ENCODE measurements around the gene SDCCAG8.
"Not testable (repeated sequence)": the region's sequence is repeated elsewhere in the genome, so short reads cannot be mapped to it uniquely, and the experiment has no call there.

The SDCCAG8 gene

GRCh38 chr1:243332440-243332839 is 76.6 kb downstream of the SDCCAG8 start:
- no peak for DNase-seq (ENCODE audit: low read depth in 2 of 2)

DNA sequence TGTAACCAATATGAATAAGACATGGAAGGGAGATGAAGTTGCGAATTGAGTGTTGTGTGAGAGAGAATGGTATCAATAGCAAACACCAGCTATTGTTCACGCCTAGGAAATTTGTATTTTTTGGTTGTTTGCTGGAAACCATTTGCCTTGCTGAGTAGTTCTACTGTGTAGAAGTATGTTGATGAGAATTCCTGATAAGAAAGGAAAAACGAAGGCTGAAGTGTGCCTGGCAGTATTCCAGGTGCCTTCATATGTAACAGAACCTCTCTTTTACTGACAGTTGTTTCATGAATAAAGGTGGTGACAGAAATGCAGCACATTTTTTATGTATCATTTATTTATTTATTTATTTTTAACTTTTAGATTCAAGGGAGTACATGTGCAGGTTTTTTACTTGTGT is 79.5 kb downstream of the SDCCAG8 start:
- no peak for DNase-seq (ENCODE audit: low read depth in 2 of 2)

GRCh38 chr1:243336163-243336562 is 80.3 kb downstream of the SDCCAG8 start:
- DNase-seq (ENCODE audit: low read depth in 2 of 2): no peak

GRCh38 chr1:243338848-243339247 is 83.0 kb downstream of the SDCCAG8 start:
- DNase-seq (ENCODE audit: low read depth in 2 of 2): not testable (repeated sequence)

DNA sequence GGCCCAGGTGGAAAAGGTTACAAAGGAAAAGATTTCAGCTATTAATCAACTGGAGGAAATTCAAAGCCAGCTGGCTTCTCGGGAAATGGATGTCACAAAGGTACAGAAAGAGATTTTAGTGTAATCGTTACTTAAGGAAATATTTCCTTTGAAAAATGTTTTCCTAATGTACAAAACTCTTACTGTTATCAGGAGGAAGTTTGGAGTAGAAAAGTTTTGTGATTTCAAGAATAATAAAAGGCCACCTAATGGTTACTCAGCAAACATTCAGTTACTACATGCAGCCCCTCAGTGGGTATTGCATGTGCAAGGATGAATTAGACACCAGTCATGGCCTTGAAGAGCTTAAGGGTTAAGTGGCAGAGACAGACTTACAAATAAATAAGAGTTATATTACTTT is 85.2 kb downstream of the SDCCAG8 start:
- DNase-seq (ENCODE audit: low read depth in 2 of 2): no peak

DNA sequence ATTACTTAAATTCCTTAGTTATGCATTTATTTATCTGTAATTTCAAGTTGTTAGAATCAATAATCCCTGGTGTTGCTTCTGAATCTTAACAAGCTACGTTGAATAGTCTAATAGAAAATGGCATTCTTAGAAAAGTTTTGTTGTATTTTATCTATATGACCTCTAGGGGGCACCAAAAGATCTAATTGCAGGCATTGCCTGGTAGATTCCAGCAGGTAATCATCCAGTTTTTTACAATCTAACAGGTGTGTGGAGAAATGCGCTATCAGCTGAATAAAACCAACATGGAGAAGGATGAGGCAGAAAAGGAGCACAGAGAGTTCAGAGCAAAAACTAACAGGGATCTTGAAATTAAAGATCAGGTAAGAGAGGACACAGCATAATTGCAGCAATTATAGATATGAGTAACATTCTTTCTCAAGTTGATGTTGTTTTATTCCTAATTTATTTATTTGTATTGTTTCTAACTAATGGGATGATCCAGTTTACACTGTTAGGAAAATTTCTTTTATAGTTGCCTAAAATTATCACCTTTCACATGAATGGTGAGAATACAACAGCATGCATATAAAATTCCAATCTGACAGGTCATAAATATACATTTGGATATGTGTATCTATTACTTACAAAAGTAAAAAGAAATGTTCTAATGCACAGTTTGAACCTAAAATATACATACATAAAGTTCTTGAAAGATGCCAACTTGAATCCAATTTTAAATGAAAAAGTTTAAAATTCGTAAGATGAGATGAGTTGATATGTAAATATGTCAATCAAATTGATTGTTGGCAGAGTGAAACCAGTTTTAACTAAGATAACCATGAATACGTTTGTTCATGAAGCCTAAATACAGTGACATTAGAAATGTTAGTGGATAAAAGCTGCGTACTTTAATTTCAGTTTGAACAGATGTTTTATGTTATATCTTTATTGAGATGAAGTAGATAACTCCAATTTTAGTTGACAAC is 88.4 kb downstream of the SDCCAG8 start:
- no peak for DNase-seq (ENCODE audit: low read depth in 2 of 2)

- no peak for DNase-seq (ENCODE audit: low read depth in 2 of 2)
These were observed 89.4 kb downstream of the SDCCAG8 start for GRCh38 chr1:243345205-243345604.

DNA sequence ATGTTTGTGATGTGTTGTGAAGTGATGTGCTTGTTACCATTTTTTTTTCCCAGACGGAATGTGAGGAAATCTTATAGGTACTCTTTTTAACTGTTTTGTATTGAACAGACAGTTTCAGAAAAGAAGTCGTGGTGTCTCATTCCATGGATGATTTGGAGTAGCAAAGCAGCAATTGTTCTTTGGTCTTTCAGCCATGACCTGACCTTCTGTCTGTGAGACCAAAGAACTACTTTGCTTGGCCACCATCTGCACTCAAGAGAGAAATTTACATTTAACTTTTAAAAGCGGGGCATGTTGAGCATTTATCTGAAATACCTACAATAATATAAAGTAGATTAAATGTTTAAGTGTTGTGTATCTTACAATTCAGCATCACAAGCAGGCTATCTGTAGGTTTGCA is 90.2 kb downstream of the SDCCAG8 start:
- DNase-seq (ENCODE audit: low read depth in 2 of 2): no peak

DNA sequence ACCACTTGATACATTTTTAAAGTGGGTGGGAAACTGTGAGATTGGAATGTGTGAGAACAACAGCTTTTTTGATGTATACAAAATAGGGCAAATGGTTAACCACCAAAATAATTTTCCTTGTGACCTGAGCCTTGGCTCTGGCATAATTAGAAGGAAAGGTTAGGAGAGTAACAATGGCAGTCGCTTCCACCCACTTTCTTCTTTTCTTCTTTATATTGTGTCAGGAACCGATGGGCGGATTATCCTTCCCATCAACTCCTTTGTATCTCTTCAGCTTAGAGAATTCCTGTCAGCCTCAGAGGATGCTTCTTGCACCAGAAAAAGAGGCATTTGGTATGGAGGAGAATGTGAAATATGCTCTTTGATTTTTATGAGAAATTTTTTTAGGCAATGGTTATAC is 90.6 kb downstream of the SDCCAG8 start:
- no peak for DNase-seq (ENCODE audit: low read depth in 2 of 2)

DNA sequence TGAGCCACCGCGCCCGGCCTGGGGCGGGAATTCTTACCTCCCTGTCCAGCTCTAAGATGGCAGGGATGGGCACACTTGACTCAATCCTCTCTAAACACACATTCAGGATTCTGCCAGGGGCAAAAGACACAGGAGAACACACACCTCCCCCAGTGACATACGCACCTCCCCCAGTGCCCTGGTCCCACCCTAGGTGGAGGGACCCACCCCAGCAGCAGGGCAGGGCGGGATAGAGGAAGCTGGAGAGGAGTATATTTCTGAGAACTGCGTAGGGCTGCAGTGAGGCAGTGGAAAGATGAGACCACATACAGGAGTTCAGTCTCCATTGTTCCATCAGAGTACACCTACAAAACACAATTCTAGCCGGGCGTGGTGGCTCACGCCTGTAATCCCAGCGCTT is 92.5 kb downstream of the SDCCAG8 start:
- no peak for DNase-seq (ENCODE audit: low read depth in 2 of 2)

DNA sequence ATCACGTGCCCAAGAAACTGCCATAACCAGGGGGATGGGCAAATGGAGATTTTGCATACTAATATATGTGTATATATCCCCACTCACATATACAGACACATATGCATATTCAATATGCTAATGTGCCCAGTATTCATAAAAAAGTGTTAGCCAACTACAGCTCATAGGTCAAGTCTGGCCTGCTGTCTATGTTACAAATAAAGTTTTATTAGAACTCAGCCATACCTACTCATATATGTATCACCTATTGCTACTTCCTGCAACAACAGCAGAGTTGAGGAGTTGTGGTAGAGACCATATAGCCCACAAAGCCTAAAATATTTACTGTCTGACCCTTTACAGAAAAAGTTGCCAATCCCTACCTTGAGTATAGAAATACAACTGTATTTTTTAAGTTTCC is 93.3 kb downstream of the SDCCAG8 start:
- no peak for DNase-seq (ENCODE audit: low read depth in 2 of 2)

- no peak for DNase-seq (ENCODE audit: low read depth in 2 of 2)
These were observed 95.5 kb downstream of the SDCCAG8 start for GRCh38 chr1:243351337-243351736.

- no peak for DNase-seq (ENCODE audit: low read depth in 2 of 2)
These were observed 98.8 kb downstream of the SDCCAG8 start for GRCh38 chr1:243354511-243355153.

GRCh38 chr1:243363832-243364231 is 108.0 kb downstream of the SDCCAG8 start:
- DNase-seq (ENCODE audit: low read depth in 2 of 2): no peak

DNA sequence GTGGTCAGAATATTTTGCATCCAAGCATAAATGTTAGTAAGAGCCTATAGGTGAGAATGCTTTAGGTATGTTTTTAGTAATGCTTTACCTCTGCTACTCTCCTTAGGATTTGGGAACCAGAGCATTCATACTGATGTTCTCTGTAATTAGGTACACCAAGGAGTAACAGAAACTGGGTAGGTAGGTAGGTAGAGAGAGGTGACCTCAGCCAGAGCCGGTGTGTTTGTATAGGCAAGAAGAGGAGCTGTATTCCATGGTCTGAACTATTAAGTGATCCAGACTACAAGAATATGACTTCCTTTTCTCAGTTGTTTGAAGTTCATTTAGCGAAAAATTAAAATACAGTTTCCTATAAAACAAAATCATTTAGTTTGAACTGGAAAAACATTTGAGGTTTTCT is 108.5 kb downstream of the SDCCAG8 start:
- DNase-seq (ENCODE audit: low read depth in 2 of 2): no peak

DNA sequence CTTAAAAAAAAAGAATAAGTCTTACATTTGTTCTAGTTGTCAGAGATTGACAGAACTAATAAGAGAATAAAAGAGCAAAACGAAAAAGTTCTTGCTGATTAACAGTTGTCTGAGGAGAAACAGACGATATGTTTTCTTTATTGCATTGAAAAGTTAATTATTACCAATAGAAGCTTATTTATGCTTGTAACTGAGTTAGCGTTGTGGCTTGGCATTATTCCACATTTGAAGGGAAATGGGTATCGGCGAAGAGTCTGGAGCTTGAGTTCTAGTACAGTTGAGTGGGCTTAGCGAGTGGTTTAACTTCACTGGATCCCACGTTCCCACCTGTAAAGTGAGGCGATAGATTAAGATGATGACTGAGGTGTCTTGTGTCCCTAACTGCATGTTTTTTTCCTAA is 109.0 kb downstream of the SDCCAG8 start:
- no peak for DNase-seq (ENCODE audit: low read depth in 2 of 2)

GRCh38 chr1:243367314-243367713 is 111.5 kb downstream of the SDCCAG8 start:
- no peak for DNase-seq (ENCODE audit: low read depth in 2 of 2)

GRCh38 chr1:243374412-243374811 is 118.6 kb downstream of the SDCCAG8 start:
- DNase-seq (ENCODE audit: low read depth in 2 of 2): no peak

DNA sequence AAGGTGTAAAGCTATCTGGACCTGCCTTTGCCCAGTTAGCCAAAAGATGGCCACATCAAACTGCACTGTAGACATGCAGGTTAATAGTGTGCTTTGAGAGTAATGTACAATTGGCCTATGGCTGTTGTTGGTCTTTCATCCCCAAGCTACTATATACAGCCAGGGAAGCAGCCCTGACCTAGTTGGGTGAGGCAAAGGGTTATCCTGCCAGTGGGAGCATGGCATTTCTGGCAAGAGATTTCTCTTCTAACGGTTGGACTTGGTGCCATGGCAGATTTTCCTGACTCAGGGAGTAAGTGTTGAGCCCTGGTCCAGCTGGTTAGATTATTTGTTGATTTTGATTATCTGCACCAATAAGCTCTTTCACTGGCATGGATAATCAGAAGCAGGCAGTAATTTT is 119.8 kb downstream of the SDCCAG8 start:
- no peak for DNase-seq (ENCODE audit: low read depth in 2 of 2)

DNA sequence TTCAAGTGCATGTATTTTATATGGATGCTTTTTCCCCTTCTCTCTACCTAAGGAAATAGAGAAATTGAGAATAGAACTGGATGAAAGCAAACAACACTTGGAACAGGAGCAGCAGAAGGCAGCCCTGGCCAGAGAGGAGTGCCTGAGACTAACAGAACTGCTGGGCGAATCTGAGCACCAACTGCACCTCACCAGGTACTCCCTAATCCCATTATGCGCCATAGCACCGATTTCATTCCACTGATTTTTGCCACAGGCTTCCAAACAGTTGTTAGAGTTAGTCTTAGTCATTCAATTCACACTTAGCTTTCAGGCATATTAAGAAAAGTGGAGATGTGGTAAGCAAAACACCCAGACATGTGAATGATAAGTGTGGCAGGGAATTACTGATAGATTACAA is 122.8 kb downstream of the SDCCAG8 start:
- no peak for DNase-seq (ENCODE audit: low read depth in 2 of 2)

DNA sequence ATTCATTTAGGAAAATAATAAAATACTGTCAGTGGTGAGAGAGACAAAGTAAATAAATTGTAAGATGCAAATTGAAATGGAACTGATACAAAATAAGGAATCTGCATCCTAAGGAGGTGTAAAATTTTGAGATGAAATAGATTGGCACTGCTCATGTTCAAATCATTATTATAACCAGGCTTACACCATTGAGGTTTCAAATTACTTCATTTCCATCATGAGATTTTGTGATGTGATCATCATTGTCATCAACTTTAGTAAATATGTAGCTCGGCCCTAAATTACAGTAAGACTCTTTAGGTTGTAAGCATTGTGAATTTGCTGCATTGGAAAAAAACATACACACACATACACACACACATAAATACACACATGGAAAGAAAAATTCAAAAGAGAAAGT is 123.4 kb downstream of the SDCCAG8 start:
- DNase-seq (ENCODE audit: low read depth in 2 of 2): no peak

- no peak for DNase-seq (ENCODE audit: low read depth in 2 of 2)
These were observed 123.9 kb downstream of the SDCCAG8 start for GRCh38 chr1:243379706-243380105.

DNA sequence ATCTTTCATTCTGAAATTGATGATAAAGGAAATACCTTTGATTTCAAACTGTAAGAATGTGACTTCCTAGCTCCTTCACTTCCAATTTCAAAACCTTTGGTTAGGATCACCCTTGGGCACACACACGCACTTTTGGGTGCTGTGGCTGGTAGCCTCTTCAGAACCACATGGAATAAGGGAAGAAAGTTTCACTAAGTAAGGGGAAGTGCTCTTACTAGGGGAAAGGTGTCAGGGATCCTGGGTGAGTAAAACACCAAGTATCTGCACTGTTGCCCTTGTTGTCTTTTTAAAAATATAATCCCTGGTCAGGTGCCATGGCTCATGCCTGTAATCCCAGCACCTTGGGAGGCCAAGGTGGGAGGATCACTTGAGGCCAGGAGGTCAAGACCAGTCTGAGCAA is 132.4 kb downstream of the SDCCAG8 start:
- no peak for DNase-seq (ENCODE audit: low read depth in 2 of 2)

All from stimulated activated CD8-positive, alpha-beta memory T cell treated with anti-CD3 and anti-CD28 coated beads, Interleukin-15, amount 100 ng/mL, for 48 hours (primary cell).